ENCODE data around the gene AUTS2.

GRCh38 chr7:70137126-70137525 lies 538.9 kb downstream of the AUTS2 start:
- TF ChIP-seq CTCF (conservative IDR thresholded peaks at IDR 0.05 in 1 of 2, IDR thresholded peaks at IDR 0.05 in 1 of 2; ENCODE audit: low read depth in 1 of 2, low read length in 2 of 2), result no peak
- TF ChIP-seq EZH2 (IDR thresholded peaks at IDR 0.05; ENCODE audit: low read length, missing control alignments), result no peak
